HG02870 (cell line): ENCODE measurements around the gene VRTN.
"Not testable (repeated sequence)": the region's sequence is repeated elsewhere in the genome, so short reads cannot be mapped to it uniquely, and the experiment has no call there.

Experiments used
- ATAC-seq: cut with Tn5 transposase; IDR thresholded peaks from one replicate; pipeline ENCODE4 v1.9.1; 2021; ENCODE audit warnings: mild to moderate bottlenecking, moderate library complexity; ENCODE audit not compliant: unreplicated experiment

VRTN gene, protein sequence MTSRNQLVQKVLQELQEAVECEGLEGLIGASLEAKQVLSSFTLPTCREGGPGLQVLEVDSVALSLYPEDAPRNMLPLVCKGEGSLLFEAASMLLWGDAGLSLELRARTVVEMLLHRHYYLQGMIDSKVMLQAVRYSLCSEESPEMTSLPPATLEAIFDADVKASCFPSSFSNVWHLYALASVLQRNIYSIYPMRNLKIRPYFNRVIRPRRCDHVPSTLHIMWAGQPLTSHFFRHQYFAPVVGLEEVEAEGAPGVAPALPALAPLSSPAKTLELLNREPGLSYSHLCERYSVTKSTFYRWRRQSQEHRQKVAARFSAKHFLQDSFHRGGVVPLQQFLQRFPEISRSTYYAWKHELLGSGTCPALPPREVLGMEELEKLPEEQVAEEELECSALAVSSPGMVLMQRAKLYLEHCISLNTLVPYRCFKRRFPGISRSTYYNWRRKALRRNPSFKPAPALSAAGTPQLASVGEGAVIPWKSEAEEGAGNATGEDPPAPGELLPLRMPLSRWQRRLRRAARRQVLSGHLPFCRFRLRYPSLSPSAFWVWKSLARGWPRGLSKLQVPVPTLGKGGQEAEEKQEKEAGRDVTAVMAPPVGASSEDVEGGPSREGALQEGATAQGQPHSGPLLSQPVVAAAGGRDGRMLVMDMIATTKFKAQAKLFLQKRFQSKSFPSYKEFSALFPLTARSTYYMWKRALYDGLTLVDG

DNA sequence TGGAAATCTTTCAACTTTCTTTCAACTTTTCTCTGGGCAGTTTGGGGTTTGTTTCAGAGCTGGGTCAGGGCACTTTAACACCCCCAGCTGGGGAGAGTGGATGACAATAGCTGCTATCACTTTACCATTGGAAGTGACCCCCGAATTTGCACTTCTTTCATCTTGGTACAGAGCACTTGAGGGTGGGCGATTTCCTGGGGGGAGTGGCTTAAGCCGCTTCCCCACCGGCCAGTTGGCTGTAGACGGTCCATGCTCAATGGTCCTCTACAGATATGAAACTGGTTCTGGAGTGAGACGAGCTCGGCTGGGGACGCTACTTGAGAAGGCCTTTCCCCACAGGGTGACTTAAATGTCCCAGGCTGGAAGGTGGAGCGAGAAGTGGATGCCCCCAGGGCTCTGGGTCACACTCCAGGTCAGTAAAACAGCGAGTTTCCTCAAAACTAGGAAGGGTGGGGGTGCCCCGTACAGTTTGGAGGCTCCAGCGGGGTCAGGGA lies at the start of gene VRTN:
Gene VRTN (plus strand): TSS at position 231 of the 494 bp plus-strand sequence. CDS start 8,313 bp downstream, outside the sequence.
- no peak for ATAC-seq

DNA sequence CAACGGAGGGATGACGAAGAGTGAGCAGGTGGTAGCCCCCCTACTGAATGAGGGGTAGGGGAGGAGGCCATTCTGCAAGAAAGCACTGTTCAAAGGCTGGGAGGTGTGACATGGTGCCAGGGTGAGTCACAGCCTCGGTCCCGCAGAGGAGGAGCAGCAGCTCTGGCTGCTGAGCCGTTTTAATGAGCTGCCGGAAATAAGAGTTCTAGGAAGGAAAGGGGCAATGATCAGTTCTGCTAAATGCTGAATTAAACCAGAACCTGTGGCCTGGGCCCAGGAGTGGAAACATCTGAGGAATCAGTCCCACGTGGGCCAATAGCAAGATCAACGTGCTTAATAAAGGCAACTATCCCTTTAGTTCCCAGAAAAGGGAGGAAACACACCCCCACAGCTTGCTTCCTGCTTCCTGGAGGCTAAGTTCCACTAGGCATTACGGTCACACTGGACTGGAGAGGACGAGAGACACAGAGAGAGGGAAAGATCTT lies 49.2 kb upstream of the VRTN start:
- ATAC-seq: no peak

DNA sequence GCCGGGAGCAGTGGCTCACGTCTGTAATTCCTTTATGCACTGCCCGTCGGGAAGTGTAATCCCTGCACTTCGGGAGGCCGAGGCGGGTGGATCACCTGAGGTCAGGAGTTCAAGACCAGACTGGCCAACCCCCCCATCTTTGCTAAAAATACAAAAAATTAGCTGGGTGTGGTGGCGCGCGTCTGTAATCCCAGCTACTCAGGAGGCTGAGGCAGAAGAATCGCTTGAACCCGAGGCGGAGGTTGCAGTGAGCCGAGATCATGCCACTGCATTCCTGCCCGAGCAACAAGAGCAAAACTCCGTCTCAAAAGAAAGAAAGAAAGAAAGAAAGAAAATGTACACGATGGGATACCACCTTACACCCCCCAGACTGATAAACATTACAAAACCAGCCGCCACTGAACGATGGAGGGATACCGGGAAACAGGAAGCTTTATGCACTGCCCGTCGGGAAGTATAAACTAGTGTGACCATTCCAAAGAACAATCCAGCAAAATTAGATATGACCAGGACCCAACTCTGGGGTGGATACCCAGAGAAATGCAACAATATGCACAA lies 46.6 kb upstream of the VRTN start:
- ATAC-seq: no peak

DNA sequence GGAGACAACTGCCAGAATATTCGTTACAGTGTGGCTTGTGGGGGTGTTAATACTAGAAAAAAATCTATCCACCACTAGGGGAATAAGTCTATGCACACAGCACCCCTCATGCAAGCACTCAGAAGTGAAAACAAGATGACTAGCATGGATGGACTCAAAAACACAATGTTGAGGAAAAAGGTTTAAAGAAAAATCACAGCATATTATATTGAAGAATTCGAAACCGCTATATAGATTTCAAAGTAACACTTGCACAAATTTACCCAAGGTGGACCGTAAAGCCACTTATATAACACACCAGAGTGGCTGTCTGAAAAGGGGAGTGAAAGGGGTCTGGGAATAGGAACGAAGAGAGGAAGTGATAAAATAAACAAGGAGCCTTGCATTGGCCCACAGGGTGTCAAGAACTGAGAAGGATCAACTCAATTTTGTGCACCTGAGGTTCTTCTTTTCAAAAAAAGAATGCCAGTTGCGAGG lies 46.1 kb upstream of the VRTN start:
- peak; percentile 40 for ATAC-seq

DNA sequence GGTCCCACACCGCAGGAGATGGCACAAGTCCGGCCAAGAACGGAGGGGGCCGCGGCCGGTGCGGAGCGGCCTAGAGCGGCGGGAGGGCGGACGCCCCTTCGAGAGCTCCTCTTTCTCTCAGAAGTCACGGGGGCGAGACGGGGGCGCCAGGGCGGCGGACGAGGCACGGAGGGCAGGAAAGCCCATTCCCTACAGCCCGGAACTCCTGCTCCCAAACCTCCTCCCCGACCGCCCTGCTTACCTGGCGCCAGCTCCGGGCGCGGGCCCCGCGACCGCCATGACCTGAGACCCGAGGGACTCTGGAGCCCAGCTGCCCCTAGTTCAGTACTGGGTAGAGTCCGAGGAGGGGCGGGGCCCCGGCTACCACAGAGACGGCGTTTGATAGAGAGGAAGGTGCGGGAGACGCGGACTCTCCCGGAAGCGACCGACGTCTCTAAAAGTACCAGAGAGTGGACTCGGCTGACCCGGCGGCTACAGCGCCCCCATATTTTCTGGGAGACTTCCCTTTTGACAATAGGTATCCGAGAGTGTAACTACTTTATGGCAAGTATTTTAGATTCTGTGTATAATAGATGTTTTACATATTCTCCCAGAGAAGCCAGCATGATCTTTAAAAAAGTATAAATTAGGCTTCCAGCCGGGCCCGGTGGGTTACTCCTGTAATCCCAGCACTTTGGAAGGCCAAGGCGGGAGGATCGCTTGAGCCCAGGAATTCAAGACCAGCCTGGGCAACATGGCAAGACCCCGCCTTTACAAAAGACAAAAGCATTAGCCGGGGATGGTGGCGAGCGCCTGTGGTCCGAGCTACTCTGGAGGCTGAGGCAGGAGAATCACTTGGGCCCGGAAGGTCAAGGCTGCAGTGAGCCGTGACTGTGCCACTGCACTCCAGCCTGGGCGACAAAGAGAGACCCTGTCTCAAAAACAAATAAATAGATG lies 45.4 kb upstream of the VRTN start, which contains the start of gene ABCD4:
Gene ABCD4 (minus strand): TSS at position 301 of the 936 bp plus-strand sequence. CDS start 22 bp downstream, at position 279.
- ATAC-seq: peak; percentile 95

DNA sequence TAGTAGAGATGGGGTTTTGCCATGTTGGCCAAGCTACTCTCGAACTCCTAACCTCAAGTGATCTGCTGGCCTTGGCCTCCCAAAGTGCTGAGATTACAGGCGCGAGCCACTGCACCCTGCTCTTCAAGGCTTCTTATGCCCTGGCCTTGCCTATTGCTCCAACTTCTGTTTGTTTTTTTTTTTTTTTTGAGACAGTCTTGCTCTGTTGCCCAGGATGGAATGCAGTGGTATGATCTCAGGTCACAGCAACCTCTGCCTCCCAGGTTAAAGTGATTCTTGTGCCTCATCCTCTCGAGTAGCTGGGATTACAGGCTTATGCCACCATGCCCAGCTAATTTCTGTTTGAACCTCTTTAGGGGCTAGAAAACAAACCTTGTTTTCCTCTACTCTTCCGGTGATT lies 39.6 kb upstream of the VRTN start:
- ATAC-seq: no peak

DNA sequence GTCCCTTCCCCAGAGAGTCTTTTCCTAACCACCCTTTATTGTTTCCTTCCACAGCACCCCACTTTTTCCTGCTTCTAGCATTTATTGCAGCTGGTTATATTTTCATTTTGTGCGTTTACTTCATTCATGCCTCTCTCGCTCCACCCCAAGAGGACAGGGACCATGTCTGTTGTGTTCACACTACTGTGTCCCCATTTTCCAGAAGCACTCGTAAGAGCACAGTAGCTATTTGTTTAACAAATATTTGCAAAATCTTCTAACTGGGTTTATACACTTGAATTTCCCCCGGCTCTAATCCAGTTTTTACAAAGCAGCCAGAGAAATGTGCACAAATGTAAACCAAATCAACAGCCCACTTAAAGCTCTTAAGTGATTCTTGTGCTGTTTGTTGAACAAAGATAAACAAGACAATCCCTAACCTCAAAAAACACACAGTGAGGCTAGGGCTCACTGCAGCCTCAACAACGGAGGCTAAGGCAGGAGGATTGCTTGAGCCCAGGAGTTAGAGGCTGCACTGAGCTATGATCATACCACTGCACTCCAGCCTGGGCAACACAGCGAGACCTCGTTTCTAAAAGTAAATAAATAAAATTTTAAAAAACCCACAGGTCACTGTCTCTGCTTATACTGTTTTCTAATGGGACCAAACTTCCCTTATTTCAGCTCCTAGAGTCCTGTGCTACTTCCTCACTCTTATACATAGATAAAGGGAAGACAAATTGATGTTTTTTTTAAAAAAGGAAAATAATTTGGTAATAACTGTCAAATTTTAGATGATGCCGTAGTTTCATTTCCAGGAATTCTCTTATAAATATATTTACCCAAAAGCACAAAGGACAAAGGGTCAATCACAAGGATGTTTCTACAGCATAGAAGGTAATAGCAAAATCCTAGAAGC lies 38.9 kb upstream of the VRTN start:
- ATAC-seq: no peak

DNA sequence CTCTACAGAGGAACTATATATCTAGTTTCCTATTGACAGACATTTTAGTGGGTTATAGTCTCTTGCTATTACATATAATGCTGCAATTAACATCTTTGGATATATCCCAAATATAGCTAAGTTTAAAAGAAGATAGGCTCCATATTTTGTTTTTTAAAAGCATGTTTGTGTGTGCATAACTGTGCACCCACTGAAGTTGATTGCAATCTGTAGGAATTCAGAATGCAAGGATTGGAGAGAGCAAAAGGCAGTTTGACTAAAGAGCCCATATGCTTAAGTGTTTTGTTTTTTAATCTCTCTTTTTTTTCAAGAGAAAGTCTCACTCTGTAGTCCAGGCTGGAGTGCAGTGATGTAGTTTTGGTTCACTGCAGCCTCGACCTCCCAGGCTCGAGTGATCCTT lies 36.1 kb upstream of the VRTN start:
- no peak for ATAC-seq

DNA sequence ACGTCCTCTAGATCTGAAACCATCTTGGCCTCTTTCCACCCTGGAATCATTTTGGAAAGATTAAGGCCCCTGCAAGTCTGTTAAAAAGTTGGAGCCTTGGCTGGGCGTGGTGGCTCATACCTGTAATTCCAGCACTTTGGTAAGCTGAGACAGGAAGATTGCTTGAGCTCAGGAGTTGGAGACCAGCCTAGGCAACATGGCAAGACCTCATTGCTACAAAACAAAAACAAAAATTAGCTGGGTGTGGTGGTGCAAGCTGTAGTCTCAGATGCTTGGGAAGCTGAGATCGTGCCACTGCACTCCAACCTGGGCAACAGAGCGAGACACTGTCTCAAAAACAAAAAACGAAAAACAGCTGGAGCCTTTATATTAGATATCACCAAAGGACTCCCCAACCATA lies 34.7 kb upstream of the VRTN start:
- no peak for ATAC-seq

DNA sequence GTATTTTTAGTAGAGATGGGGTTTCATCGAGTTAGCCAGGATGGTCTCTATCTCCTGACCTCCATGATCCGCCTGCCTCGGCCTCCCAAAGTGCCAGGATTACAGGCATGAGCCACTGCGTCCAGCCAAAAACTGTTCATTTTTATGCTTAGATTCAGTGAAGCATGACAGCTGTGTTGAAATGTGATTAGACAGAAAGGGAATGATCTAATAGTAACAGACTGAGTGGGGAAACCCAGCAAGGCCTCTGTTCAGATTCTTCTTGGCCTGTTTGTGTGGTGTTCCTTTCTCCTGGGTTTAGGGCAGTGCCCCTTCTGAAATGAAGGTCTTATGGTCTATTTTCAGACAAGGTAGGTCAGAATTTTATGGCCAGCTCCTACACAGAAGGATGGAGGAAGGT lies 33.7 kb upstream of the VRTN start:
- ATAC-seq: no peak

DNA sequence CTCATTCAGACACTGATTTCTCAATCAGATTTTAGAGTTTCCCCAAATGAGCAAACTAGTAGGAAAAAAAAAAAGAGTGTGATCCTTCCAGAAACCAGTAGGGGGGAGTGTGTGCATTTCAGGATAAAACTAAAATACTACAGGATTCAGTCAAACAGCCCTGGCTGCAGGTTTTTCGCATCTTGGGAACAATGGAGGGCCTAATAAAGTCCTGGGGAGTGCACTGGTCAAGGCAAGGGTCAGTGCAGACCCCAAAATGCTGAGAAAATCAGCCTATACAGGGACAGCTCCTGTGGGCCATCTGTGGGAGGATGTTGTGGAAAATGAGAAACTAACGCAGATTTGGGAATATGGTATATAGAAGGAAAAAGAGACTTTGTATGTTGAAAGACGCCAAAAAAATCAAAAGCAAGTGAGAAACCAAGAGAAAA lies 23.3 kb upstream of the VRTN start:
- no peak for ATAC-seq

DNA sequence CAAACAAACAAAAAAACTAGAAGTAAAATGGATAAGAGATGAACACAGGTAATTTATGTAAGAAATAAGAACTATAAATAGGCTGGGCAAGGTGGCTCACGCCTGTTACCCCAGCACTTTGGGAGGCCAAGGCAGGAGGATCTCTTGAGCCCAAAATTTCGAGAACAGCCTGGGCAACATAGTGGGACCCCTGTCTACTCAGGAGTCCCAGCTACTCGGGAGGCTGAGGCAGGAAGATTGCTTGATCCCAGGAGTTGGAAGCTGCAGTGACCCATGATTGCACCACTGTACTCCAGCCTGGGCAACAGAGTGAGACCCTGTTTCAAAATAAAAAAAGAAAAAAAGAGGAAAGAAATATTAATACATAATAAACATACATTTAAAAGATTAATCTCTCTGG lies 22.8 kb upstream of the VRTN start:
- no peak for ATAC-seq

DNA sequence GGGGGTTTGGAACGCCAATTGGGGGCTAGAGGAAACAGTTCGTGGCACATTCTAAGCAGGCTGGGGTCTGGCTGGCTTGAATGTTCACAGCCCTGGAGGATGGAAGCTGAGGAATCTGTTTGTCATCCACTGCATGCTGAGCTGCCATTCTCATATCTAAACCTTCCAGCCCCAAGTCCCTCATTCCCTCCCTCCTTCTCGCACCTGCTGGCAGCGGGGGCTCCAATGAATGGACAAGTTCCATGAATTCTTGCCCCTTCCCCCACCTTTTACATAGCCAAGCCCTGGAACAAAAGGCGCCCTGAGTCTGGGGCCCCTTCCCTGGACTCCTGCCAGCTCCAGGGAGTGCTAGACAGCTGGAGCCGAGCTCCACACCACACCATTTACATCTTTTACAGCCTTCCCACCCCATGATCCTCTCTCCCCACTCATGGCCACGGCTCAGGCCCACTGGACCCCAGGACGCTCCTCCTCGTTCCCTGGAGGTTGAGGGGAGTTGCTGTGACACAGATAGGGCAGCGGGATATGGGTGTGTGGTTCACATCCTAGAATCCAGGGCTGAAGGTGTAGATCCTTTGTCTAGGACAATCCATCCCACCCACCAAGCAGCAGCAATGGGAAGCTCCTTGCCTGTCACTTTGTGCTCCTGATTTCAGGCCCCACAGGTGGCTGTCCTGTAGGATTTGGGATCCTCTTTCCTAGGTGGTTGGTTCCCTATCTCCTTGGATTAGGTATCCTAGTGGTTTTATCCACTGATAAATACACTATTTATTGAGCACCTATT lies 21.7 kb upstream of the VRTN start:
- no peak for ATAC-seq

DNA sequence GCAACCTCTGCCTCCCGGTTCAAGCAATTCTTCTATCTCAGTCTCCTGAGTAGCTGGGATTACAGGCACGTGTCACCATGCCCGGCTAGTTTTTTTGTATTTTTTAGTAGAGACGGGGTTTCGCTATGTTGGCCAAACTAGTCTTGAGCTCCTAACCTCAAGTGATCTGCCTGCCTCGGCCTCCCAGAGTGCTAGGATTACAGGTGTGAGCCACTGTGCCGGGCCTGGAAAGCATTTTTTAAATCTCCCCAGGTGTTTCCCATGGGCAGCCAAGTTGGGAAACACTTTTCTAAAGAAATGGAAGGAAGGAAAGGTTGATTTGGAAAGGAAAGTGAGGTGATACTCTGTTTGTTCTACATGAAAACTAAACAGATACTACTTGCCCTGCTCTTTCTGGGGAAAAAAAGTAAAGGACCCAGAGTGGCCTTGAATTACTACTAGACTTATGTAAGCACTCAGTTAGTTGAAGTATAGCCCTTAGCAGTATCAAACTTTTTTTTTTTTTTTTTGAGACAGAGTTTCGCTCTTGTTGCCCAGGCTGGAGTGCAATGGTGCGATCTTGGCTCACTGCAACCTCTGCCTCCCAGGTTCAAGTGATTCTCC lies 18.2 kb upstream of the VRTN start:
- not testable (repeated sequence) for ATAC-seq

DNA sequence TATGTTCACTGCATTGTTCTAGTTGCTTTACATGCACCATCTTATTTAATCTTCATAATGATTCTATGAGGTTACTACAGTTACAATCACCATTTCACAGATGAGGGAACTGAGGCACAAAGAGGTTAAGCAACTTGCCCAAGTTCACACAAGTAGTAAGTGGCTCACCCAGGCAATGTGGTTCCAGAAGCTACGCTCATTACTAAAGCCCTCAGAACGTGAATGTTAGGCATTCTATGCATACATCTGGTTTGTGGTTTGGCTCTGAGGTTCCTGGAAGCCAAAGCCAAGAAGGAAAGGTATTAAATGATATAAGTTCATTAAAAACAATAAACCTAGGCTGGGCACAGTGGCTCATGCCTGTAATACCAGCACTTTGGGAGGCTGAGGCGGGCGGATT lies 14.4 kb upstream of the VRTN start:
- ATAC-seq: no peak

DNA sequence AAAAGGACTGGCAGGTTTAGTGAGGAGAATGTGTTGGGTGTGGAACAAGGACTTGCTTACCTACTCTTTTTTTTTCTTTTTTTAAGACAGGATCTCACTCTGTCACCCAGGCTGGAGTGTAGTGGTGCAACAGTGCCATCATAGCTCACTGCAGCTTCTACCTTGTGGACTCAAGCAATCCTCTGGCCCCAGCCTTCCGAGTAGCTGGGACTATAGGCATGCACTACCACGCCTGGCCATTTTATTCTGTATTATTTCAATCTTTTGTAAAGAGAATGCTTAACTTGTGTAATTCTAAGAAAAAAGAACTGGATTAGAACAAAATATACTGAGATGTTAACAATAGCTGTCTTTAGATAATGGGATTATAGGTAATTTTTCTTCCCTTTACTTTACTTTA lies 1.9 kb upstream of the VRTN start:
- no peak for ATAC-seq

DNA sequence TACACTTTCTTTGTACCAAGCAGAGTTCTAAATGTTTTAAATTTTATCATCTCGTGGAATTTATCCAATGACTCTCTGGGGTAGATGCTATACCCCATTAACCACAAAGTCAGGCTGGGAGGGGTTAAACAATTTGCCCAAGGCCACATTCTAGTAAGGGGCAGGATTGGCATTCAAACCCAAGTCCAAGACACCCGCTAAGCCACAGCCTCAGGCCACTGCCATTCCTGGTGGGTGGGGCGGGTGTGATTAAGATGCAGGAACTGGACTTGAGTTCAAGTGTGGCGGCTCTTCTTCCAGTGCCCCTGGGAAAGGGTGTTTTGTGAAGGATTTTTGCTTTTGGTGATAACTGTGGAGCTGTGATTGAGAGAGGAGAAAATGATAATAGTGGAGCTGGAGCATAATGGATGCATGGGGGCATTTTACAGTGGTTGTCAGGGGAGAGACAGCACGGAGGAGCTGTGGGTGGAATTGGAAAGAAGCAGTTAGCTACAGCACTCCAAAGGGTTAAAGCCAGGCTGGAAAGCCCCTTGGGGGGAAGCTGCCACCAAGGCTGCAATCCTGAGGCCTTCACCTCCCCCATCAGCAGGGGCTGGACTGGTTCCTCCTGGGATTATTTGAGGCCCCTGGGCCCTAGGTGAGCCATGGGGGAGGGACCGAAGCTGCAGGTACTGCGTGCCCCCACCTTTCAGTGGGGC lies 1.0 kb upstream of the VRTN start:
- ATAC-seq: no peak

DNA sequence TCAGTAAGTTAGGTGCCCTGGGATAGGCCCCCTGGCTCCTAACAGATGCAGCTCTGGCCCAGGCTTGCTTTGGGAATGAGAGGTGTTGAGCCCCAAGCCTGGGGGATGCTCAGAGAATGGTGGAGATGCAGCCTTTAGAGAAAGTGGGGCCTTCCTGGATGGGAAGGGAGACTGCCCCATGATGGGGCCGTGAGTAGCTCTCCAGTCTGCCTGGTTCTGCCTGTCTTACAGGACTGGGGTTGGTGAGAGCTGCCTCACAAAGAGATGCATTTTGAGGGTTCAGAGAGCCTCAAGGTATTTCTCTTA lies 523 bp upstream of the VRTN start:
- ATAC-seq: no peak
